HG03175 (cell line): ENCODE data around the gene MAN1C1.

Experiments
- ATAC-seq: cut with Tn5 transposase; IDR thresholded peaks from one replicate; pipeline ENCODE4 v1.9.1; 2021; ENCODE audit warnings: mild to moderate bottlenecking, moderate library complexity; ENCODE audit not compliant: unreplicated experiment

MAN1C1 gene

GRCh38 chr1:25810341-25811299 is 194.0 kb downstream of the MAN1C1 start:
- ATAC-seq: peak; percentile 47

GRCh38 chr1:25811384-25812082 is 194.9 kb downstream of the MAN1C1 start:
- no peak for ATAC-seq

- ATAC-seq: no peak
Observed at GRCh38 chr1:25813071-25813733, 196.6 kb downstream of the MAN1C1 start.

- ATAC-seq: no peak
Observed at GRCh38 chr1:25813734-25814471, 197.3 kb downstream of the MAN1C1 start.

- no peak for ATAC-seq
Observed at GRCh38 chr1:25814549-25815087, 198.0 kb downstream of the MAN1C1 start.

GRCh38 chr1:25815208-25816111 is 198.9 kb downstream of the MAN1C1 start:
- ATAC-seq: no peak

- no peak for ATAC-seq
Observed at GRCh38 chr1:25816112-25816718, 199.6 kb downstream of the MAN1C1 start.

- ATAC-seq: no peak
Observed at GRCh38 chr1:25817840-25818501, 201.4 kb downstream of the MAN1C1 start.

GRCh38 chr1:25818569-25818968 is 202.0 kb downstream of the MAN1C1 start:
- ATAC-seq: no peak

- peak; percentile 87 for ATAC-seq
Observed at GRCh38 chr1:25819491-25820246, 203.1 kb downstream of the MAN1C1 start, which contains the start of gene MTFR1L. TSS of gene MTFR1L (plus strand) at chr1:25819954. CDS start at chr1:25823105, 3,151 bp downstream.

- peak; percentile 47 for ATAC-seq
Observed at GRCh38 chr1:25820247-25821111, 203.9 kb downstream of the MAN1C1 start.

GRCh38 chr1:25821112-25821476 is 204.5 kb downstream of the MAN1C1 start:
- ATAC-seq: no peak

GRCh38 chr1:25821630-25822091 is 205.1 kb downstream of the MAN1C1 start:
- ATAC-seq: no peak

- no peak for ATAC-seq
Observed at GRCh38 chr1:25825605-25826004, 209.0 kb downstream of the MAN1C1 start.

- ATAC-seq: no peak
Observed at GRCh38 chr1:25826571-25826970, 210.0 kb downstream of the MAN1C1 start.

- no peak for ATAC-seq
Observed at GRCh38 chr1:25828491-25828890, 211.9 kb downstream of the MAN1C1 start.

GRCh38 chr1:25829046-25829445 is 212.5 kb downstream of the MAN1C1 start:
- no peak for ATAC-seq
